Measurements from ENCODE around the gene MROH2A.

DNA sequence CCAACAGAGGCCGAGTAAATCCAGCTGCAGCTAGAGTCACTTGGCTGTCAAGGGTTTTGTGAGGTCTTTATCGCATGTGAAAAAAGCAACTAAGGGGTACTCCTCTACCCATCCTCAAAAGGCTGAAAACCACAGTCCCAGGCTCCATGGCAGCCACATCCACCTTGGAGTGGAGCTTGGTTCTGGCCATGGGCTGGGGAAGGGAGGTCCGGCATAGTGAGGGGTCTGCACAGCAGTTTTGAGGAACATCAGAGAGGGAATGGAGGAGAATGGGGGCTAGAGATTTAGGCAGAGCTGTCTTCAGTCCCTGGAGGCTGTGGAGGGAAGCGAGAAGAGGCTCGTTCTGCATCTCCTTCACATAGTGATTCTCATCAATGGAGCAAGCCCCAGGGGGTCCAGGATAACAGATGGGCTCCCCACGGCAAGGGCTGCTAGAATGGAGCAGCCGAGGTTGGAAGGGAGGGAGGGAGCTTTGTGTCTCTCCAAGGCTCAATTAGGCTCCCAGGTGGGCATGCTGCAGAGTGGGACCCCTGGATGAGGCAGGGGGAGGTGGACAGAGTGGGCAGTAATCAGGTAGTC lies 21.0 kb downstream of the MROH2A start:
- TF ChIP-seq POLR2A (IDR thresholded peaks at IDR 0.05; ENCODE audit: low read depth) (no peak), POLR2AphosphoS5 (IDR thresholded peaks at IDR 0.05) (no peak), EP300 (IDR thresholded peaks at IDR 0.05) (no peak)
- TF ChIP-seq, protein P1, sequence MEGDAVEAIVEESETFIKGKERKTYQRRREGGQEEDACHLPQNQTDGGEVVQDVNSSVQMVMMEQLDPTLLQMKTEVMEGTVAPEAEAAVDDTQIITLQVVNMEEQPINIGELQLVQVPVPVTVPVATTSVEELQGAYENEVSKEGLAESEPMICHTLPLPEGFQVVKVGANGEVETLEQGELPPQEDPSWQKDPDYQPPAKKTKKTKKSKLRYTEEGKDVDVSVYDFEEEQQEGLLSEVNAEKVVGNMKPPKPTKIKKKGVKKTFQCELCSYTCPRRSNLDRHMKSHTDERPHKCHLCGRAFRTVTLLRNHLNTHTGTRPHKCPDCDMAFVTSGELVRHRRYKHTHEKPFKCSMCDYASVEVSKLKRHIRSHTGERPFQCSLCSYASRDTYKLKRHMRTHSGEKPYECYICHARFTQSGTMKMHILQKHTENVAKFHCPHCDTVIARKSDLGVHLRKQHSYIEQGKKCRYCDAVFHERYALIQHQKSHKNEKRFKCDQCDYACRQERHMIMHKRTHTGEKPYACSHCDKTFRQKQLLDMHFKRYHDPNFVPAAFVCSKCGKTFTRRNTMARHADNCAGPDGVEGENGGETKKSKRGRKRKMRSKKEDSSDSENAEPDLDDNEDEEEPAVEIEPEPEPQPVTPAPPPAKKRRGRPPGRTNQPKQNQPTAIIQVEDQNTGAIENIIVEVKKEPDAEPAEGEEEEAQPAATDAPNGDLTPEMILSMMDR (IDR thresholded peaks at IDR 0.05) = no peak
